ENCODE data around the gene OTOG. TPM values are rescaled to one million over a fixed set of nuclear protein-coding genes. Genes with fewer than 3 reads are reported as not detected.

OTOG gene
- total RNA-seq, 1 donor = not detected

DNA sequence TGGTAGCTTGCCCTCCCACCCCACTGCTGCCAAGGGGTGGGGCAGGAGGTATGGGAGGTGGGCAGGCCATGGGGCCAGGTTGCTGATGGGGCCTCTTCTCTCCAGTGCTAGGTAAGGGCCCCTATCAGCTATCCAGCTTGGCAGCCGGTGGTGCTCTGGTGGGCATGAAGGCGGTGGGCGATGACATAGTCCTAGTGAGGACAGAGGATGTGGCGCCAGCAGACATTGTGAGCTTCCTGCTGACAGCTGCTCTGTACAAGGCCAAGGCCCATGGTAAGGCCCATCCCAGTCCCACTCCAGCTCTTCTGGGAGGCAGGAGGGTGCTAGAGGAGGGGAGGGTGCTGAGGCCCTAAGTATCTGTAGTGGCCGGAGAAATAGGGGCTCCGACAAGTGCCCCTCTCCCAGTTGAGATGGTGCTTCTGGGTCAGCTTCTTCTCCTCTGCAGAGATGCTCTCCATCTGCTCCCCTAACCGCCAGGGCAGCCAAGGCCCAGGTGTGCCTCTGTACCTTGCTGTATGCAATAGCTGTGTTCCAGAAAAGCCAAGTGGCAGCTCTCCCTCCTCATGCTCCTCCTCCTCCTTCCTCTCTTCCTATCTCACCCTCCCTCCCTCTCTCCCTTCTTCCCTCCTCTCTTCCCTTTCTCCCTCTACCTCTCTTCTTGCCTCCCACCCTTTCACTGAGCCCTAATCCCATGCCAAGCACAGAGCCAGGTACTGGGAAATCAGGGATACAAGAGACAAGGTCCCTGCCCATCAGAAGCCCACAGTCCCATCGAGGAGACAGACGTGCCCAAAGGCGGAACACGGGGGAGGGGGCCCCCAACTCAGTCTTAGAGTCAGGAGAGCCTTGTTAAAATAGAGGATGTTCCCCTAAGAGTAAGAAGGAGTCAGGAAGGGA, 55.3 kb downstream of the OTOG start:
- DNase-seq (ENCODE audit: low read depth) = no peak
- H3K4me3 ChIP-seq (ENCODE audit: low read depth, low read length) = no peak overlapping the region
- TF ChIP-seq, protein P1, sequence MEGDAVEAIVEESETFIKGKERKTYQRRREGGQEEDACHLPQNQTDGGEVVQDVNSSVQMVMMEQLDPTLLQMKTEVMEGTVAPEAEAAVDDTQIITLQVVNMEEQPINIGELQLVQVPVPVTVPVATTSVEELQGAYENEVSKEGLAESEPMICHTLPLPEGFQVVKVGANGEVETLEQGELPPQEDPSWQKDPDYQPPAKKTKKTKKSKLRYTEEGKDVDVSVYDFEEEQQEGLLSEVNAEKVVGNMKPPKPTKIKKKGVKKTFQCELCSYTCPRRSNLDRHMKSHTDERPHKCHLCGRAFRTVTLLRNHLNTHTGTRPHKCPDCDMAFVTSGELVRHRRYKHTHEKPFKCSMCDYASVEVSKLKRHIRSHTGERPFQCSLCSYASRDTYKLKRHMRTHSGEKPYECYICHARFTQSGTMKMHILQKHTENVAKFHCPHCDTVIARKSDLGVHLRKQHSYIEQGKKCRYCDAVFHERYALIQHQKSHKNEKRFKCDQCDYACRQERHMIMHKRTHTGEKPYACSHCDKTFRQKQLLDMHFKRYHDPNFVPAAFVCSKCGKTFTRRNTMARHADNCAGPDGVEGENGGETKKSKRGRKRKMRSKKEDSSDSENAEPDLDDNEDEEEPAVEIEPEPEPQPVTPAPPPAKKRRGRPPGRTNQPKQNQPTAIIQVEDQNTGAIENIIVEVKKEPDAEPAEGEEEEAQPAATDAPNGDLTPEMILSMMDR (IDR thresholded peaks at IDR 0.05; ENCODE audit: insufficient read depth, low read length) = no peak

DNA sequence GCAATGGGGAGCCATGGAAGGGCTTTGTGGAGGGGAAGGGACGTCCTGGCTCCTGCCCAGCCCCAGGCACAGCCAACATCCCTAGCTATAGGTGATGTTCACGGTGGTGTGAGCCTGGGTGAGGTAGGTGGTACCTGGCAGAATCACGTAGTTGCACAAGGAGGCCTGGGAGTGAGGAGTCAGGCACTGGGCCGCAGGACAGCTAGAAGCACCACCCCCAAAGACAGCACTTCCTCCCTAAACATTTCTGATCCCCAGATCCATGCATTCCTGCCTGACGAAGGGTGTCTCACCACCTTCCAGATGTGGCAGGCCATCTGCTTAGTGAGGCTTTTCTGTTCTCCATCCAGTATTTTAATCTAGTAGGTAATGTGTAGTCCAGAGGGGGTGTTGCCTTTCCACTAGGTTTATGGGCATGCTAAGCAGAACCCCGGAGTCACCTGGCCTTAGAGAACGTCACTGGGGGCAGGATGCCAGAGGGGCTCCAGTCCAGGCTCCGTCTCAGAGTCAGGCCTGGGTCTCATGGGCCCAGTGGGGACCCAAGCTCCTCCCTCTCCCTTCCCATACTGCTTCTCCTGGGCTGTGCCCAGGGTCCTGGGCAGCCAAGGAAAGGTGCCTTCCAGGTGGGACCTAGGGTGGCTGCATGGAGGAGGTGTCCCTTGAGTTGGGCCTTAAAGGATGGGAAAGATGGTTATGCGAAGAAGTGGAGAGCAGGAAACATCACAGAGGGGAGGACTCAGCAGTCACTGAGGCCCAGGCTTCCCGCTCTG, 56.2 kb downstream of the OTOG start:
- H3K4me3 ChIP-seq (ENCODE audit: low read depth, low read length) = no peak overlapping the region
- no peak for DNase-seq (ENCODE audit: low read depth)
- TF ChIP-seq, protein P1 (IDR thresholded peaks at IDR 0.05; ENCODE audit: insufficient read depth, low read length) = no peak

DNA sequence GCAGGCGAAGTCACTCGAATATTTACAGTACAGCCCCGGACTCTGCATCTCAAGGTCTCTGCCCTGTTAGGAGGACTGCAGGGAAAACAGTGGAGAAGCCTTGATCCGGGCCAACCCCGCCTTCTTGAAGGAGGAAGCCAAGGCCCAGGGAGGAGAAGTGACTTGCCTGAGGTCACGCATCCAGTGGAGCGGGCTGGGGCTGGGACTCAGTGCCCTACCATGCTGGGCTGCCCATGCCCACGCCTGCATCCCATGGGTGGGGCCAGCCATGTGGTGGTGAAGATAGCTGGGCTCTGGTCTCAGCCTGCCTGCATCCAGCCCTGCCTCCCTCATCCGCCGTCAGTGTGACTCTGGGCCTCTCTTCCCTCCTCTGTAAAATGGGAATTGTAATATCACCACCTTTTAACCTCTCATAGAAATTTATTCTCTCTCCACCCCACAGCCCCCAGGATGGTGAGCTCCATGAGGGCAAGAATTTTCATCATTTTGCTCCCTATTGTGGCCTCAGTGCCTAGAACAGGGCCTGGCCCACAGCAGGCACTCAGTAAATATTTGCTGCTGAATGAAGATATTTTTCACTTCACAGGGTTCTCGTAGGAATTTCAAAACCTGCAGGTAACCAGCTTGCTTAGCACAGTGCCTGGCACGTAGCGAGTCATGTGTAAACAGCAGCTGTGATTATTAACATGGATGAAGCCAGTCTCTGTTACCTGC, 57.3 kb downstream of the OTOG start:
- no peak for DNase-seq (ENCODE audit: low read depth)
- no peak overlapping the region for H3K4me3 ChIP-seq (ENCODE audit: low read depth, low read length)
- TF ChIP-seq, protein P1 (IDR thresholded peaks at IDR 0.05; ENCODE audit: insufficient read depth, low read length) = no peak

DNA sequence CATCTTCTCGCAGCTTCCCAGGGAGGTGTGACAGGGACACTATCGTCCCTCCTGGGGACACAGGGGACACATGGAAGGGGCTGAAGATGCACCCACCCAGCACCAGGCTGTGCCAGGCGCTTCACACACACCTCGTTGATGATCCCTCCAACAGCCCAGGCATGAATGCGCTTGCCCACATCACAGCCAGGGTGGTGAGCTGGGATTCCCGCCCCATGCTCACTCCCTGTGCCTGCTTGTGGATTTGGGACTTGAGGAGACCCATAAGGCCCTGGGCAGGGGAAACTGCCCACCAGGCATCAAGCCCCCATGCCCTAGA, 57.8 kb downstream of the OTOG start:
- TF ChIP-seq, protein P1 (IDR thresholded peaks at IDR 0.05; ENCODE audit: insufficient read depth, low read length) = no peak
- H3K4me3 ChIP-seq (ENCODE audit: low read depth, low read length) = no peak overlapping the region

DNA sequence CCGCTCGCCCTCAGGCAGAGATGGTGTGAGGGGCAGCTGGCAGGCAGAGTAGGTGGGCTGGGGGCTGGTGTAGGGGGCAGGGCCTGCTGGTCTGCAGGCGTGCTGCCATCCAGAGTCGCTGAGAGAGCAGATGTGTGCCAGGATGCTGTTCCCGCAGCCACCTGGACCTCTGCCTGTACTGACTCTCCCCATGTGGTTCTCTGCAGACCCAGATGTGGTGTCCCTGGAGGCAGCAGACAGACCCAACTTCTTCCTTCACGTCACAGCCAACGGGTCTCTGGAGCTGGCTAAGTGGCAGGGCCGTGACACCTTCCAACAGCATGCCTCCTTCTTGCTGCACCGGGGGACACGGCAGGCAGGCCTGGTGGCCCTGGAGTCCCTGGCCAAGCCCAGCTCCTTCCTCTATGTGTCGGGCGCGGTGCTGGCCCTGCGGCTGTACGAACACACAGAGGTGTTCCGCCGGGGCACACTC, 58.6 kb downstream of the OTOG start:
- no peak overlapping the region for H3K4me3 ChIP-seq (ENCODE audit: low read depth, low read length)
- TF ChIP-seq, protein P1 (IDR thresholded peaks at IDR 0.05; ENCODE audit: insufficient read depth, low read length) = no peak
- DNase-seq (ENCODE audit: low read depth) = no peak

More for the DNA sequence above, 57.8 kb downstream of the OTOG start:
- DNase-seq (ENCODE audit: low read depth) = no peak

DNA sequence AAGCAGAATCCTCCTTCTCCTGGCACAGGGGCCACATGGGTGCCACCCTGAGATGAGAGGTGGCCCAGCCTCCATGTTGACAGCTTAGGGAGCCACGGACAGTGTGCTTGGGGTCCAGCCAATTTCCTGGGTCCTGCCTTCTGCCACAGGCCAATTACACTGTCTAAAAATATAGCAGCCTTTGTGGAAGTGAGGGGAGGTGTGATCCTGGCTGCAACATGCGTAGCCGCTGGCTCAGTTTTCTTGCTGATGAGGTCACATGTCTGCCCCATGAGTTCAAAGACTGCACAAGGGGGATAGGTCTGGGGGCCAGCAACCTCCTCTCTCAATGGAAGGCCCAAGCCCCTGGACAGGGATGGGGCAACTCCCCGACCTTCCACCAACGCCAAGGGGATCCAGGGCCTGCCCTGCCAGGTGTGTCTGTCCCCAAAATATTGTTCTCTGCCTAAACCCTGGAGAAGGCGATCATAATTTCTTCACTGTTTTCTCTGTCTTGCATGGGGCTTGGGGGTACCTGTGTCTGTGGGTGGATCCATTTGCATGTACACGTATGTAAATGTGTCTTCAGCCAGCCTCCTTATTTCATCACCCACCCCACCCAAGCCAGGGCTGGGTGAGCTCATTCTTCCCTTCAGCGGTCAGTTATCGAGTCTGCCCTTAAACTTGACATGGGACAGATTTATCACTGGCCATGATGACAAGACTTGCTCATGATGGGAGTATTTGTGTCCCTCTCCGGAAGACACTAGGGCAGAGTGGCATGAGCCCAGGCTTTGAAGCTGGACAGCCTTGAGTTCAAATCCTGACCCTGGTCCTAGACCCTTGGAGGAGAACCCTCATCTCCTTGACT, 59.4 kb downstream of the OTOG start:
- no peak for DNase-seq (ENCODE audit: low read depth)
- no peak overlapping the region for H3K4me3 ChIP-seq (ENCODE audit: low read depth, low read length)
- TF ChIP-seq, protein P1 (IDR thresholded peaks at IDR 0.05; ENCODE audit: insufficient read depth, low read length) = no peak
